ENCODE measurements around the gene FAM186B. TPM values are rescaled to one million over a fixed set of nuclear protein-coding genes. Genes with fewer than 3 reads are reported as not detected.
A peak's percentile ranks its signal among the peaks of the same experiment; 100 is the strongest.

Gene FAM186B
- polyA plus RNA-seq, 3 donors: not detected

- no peak for TF ChIP-seq CTCF (IDR thresholded peaks at IDR 0.05)
- peak overlapping the region in 1 of 7 donors; percentile 60 for H3K27ac Mint-ChIP-seq
- no peaks in the 10 kb centered on the region for H3K4me1 ChIP-seq (ENCODE audit: control insufficient read depth in 1 of 2, insufficient read depth in 2 of 2, low read length in 2 of 2)
Observed at GRCh38 chr12:49604856-49605255, 583 bp downstream of the FAM186B start.

GRCh38 chr12:49603721-49604120, 1.7 kb downstream of the FAM186B start:
- intact Hi-C loops (cut with micrococcal nuclease): no loop called here
- H3K27ac Mint-ChIP-seq: no peak overlapping the region
- H3K36me3 Mint-ChIP-seq: no peaks in the 10 kb centered on the region

More at GRCh38 chr12:49604856-49605255, 583 bp downstream of the FAM186B start:
- WGBS (ENCODE audit: insufficient coverage): 37% methylated on average over 2 of the region's 5 CpGs
- Mint-ChIP-seq H3K4me1 (peaks cover 7% of the 10 kb centered on the region), H3K36me3 (no peaks in the 10 kb centered on the region), H3K9me3 (peaks cover 0 to 2% (median 0%) of the 10 kb centered on the region in 7 donors), H3K27me3 (ENCODE audit: low read depth in 3 of 3) (peaks cover 3 to 16% (median 9%) of the 10 kb centered on the region in 3 donors), H3K4me3 (no peak overlapping the region)
- Histone ChIP-seq H3K27me3 (ENCODE audit: control insufficient read depth in 2 of 2, insufficient read depth in 2 of 2, low read length in 2 of 2) (no peaks in the 10 kb centered on the region), H3K36me3 (replicated peaks in 1 of 2; ENCODE audit: control insufficient read depth in 1 of 2, insufficient read depth in 2 of 2, low read length in 2 of 2) (no peaks in the 10 kb centered on the region), H3K4me3 (replicated peaks in 1 of 3; ENCODE audit: low read depth in 2 of 3, low read length in 3 of 3) (no peak overlapping the region), H3K79me2 (ENCODE audit: insufficient read depth, low read length) (no peaks in the 10 kb centered on the region), H3K9me3 (replicated peaks in 1 of 2; ENCODE audit: control insufficient read depth in 1 of 2, insufficient read depth in 1 of 2, low read length in 2 of 2) (no peaks in the 10 kb centered on the region), H3K4me2 (replicated peaks; ENCODE audit: extremely low read depth, low read length, poor library complexity, severe bottlenecking) (no peak overlapping the region), H2AFZ (ENCODE audit: insufficient read depth, low read depth, low read length, poor library complexity, severe bottlenecking) (no peak overlapping the region), H3K27ac (ENCODE audit: low read depth in 1 of 2, low read length in 2 of 2) (no peak overlapping the region), H3K9ac (ENCODE audit: insufficient read depth, low read length, poor library complexity, severe bottlenecking) (no peak overlapping the region), H4K20me1 (ENCODE audit: insufficient read depth, low read length) (no peaks in the 10 kb centered on the region)
- intact Hi-C loops (cut with micrococcal nuclease): no loop called here
- no peak for DNase-seq

More at GRCh38 chr12:49603721-49604120, 1.7 kb downstream of the FAM186B start:
- H3K79me2 ChIP-seq (ENCODE audit: insufficient read depth, low read length): no peaks in the 10 kb centered on the region
- peaks cover 7% of the 10 kb centered on the region for H3K4me1 Mint-ChIP-seq
- H3K9ac ChIP-seq (ENCODE audit: insufficient read depth, low read length, poor library complexity, severe bottlenecking): no peak overlapping the region
- no peak overlapping the region for H3K4me3 ChIP-seq (replicated peaks in 1 of 3; ENCODE audit: low read depth in 2 of 3, low read length in 3 of 3)
- WGBS (ENCODE audit: insufficient coverage): no CpG with 5 or more reads among the region's 1 CpG
- no peak for DNase-seq
- no peak overlapping the region for H3K4me3 Mint-ChIP-seq
- no peak overlapping the region for H3K4me2 ChIP-seq (replicated peaks; ENCODE audit: extremely low read depth, low read length, poor library complexity, severe bottlenecking)
- no peaks in the 10 kb centered on the region for H4K20me1 ChIP-seq (ENCODE audit: insufficient read depth, low read length)
- H2AFZ ChIP-seq (ENCODE audit: insufficient read depth, low read depth, low read length, poor library complexity, severe bottlenecking): no peak overlapping the region
- H3K4me1 ChIP-seq (ENCODE audit: control insufficient read depth in 1 of 2, insufficient read depth in 2 of 2, low read length in 2 of 2): no peaks in the 10 kb centered on the region
- H3K9me3 Mint-ChIP-seq: peaks cover 0 to 2% (median 0%) of the 10 kb centered on the region in 7 donors
- H3K27me3 Mint-ChIP-seq (ENCODE audit: low read depth in 3 of 3): peaks cover 3 to 14% (median 9%) of the 10 kb centered on the region in 3 donors
- H3K36me3 ChIP-seq (replicated peaks in 1 of 2; ENCODE audit: control insufficient read depth in 1 of 2, insufficient read depth in 2 of 2, low read length in 2 of 2): no peaks in the 10 kb centered on the region
- no peak for TF ChIP-seq CTCF (IDR thresholded peaks at IDR 0.05)
- H3K27me3 ChIP-seq (ENCODE audit: control insufficient read depth in 2 of 2, insufficient read depth in 2 of 2, low read length in 2 of 2): no peaks in the 10 kb centered on the region
- H3K27ac ChIP-seq (ENCODE audit: low read depth in 1 of 2, low read length in 2 of 2): no peak overlapping the region
- no peaks in the 10 kb centered on the region for H3K9me3 ChIP-seq (replicated peaks in 1 of 2; ENCODE audit: control insufficient read depth in 1 of 2, insufficient read depth in 1 of 2, low read length in 2 of 2)

All from CD14-positive monocyte (primary cell).